GM12872 (cell line): Measurements from ENCODE around the gene FNBP1L.

ENCODE experiments used
- CTCF ChIP-seq: IDR thresholded peaks from 3 replicates; pipeline ENCODE4 v1.5.1; 2011; ENCODE audit warnings: low read depth, mild to moderate bottlenecking, low read length, moderate library complexity; ENCODE audit not compliant: insufficient read depth

FNBP1L gene

GRCh38 chr1:93447481-93448291 is at the start of gene FNBP1L:
Gene FNBP1L (plus strand): TSS chr1:93448118. CDS start chr1:93448282, 164 bp downstream.
- TF ChIP-seq CTCF, result no peak

GRCh38 chr1:93399781-93400180 is 48.1 kb upstream of the FNBP1L start:
- no peak for TF ChIP-seq CTCF

- TF ChIP-seq CTCF, result no peak
Measured at GRCh38 chr1:93408203-93408602, 39.7 kb upstream of the FNBP1L start.

GRCh38 chr1:93411000-93411399 is 36.9 kb upstream of the FNBP1L start:
- TF ChIP-seq CTCF, result no peak

- TF ChIP-seq CTCF, result no peak
Measured at GRCh38 chr1:93414749-93415148, 33.2 kb upstream of the FNBP1L start.

GRCh38 chr1:93415296-93415695 is 32.6 kb upstream of the FNBP1L start:
- no peak for TF ChIP-seq CTCF

GRCh38 chr1:93416183-93416582 is 31.7 kb upstream of the FNBP1L start:
- no peak for TF ChIP-seq CTCF

GRCh38 chr1:93419344-93419743 is 28.6 kb upstream of the FNBP1L start:
- no peak for TF ChIP-seq CTCF
